ENCODE results near the gene RUVBL1. TPM values are rescaled to one million over a fixed set of nuclear protein-coding genes. Genes with fewer than 3 reads are reported as not detected.

The RUVBL1 gene
- total RNA-seq, 2 experiments from 2014 or later = 5.6 to 7.7 TPM

- ChIA-PET CTCF (no interaction called here), POLR2A (no interaction called here)
- H3K9me3 ChIP-seq (ENCODE audit: control insufficient read depth in 1 of 2, insufficient read depth in 1 of 2, low read length in 2 of 2) = no peaks in the 10 kb centered on the region
- no peak overlapping the region for H3K4me3 ChIP-seq (ENCODE audit: low read length)
- no peaks in the 10 kb centered on the region for H3K36me3 ChIP-seq (ENCODE audit: insufficient read depth, low read length)
- ATAC-seq (ENCODE audit: poor library complexity) (no peak), DNase-seq (no peak)
- TF ChIP-seq, protein P1, sequence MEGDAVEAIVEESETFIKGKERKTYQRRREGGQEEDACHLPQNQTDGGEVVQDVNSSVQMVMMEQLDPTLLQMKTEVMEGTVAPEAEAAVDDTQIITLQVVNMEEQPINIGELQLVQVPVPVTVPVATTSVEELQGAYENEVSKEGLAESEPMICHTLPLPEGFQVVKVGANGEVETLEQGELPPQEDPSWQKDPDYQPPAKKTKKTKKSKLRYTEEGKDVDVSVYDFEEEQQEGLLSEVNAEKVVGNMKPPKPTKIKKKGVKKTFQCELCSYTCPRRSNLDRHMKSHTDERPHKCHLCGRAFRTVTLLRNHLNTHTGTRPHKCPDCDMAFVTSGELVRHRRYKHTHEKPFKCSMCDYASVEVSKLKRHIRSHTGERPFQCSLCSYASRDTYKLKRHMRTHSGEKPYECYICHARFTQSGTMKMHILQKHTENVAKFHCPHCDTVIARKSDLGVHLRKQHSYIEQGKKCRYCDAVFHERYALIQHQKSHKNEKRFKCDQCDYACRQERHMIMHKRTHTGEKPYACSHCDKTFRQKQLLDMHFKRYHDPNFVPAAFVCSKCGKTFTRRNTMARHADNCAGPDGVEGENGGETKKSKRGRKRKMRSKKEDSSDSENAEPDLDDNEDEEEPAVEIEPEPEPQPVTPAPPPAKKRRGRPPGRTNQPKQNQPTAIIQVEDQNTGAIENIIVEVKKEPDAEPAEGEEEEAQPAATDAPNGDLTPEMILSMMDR (IDR thresholded peaks at IDR 0.05) = no peak
- Mint-ChIP-seq H3K4me3 (no peak overlapping the region), H3K27me3 (peaks cover 6% of the 10 kb centered on the region), H3K27ac (no peak overlapping the region), H3K9me3 (no peaks in the 10 kb centered on the region), H3K4me1 (ENCODE audit: low read depth) (no peaks in the 10 kb centered on the region), H3K36me3 (ENCODE audit: low read depth) (no peaks in the 10 kb centered on the region)
- no peak overlapping the region for H3K27ac ChIP-seq (ENCODE audit: low read depth in 1 of 2, low read length in 2 of 2)
- H3K27me3 ChIP-seq (ENCODE audit: control insufficient read depth in 1 of 2, insufficient read depth in 2 of 2, low read length in 2 of 2) = peaks cover 2 to 13% of the 10 kb centered on the region in 2 experiments
- no peaks in the 10 kb centered on the region for H3K4me1 ChIP-seq (ENCODE audit: insufficient read depth, low read length)
- intact Hi-C loops (cut with DNase I, micrococcal nuclease) = no loop called here
These were observed 83.6 kb downstream of the RUVBL1 start for GRCh38 chr3:128040041-128040440.

DNA sequence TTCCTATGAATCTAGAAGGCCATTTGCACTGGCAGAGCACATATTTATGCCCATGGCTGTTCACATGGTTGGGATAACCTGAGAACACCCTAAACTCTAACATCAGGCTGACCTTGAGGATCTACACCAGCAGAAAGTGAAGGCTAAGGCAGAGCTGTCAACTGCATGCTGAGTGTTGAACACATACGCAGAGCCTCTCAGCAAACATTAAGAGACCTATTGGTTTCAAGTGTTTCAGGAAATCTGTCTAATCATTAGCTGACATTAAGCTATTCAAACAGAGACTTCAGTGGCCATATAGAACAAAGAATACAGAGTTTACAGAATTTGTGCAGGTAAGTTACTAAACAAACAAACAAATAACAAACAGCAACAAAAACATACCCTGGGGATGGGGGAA, 87.5 kb downstream of the RUVBL1 start:
- H3K9me3 Mint-ChIP-seq = no peaks in the 10 kb centered on the region
- TF ChIP-seq, protein P1 (IDR thresholded peaks at IDR 0.05) = no peak
- peaks cover 13% of the 10 kb centered on the region for H3K27me3 Mint-ChIP-seq
- intact Hi-C loops (cut with DNase I, micrococcal nuclease) = no loop called here
- POLR2A ChIA-PET = no interaction called here
- no peak for DNase-seq
- H3K4me3 Mint-ChIP-seq = no peak overlapping the region
- no peaks in the 10 kb centered on the region for H3K4me1 ChIP-seq (ENCODE audit: insufficient read depth, low read length)
- no peak overlapping the region for H3K27ac ChIP-seq (ENCODE audit: low read depth in 1 of 2, low read length in 2 of 2)
- H3K36me3 ChIP-seq (ENCODE audit: insufficient read depth, low read length) = no peaks in the 10 kb centered on the region
- no peak for ATAC-seq (ENCODE audit: poor library complexity)
- peaks cover 6 to 8% of the 10 kb centered on the region in 2 experiments for H3K27me3 ChIP-seq (ENCODE audit: control insufficient read depth in 1 of 2, insufficient read depth in 2 of 2, low read length in 2 of 2)
- no peaks in the 10 kb centered on the region for H3K4me1 Mint-ChIP-seq (ENCODE audit: low read depth)
- no peaks in the 10 kb centered on the region for H3K36me3 Mint-ChIP-seq (ENCODE audit: low read depth)
- H3K4me3 ChIP-seq (ENCODE audit: low read length) = no peak overlapping the region
- no peaks in the 10 kb centered on the region for H3K9me3 ChIP-seq (ENCODE audit: control insufficient read depth in 1 of 2, insufficient read depth in 1 of 2, low read length in 2 of 2)
- H3K27ac Mint-ChIP-seq = no peak overlapping the region
- CTCF ChIA-PET = no interaction called here

GRCh38 chr3:128033102-128033501, 90.5 kb downstream of the RUVBL1 start:
- Histone ChIP-seq H3K4me3 (ENCODE audit: low read length) (no peak overlapping the region), H3K27ac (ENCODE audit: low read depth in 1 of 2, low read length in 2 of 2) (no peak overlapping the region), H3K36me3 (ENCODE audit: insufficient read depth, low read length) (no peaks in the 10 kb centered on the region), H3K4me1 (ENCODE audit: insufficient read depth, low read length) (no peaks in the 10 kb centered on the region), H3K27me3 (ENCODE audit: control insufficient read depth in 1 of 2, insufficient read depth in 2 of 2, low read length in 2 of 2) (peaks cover 6 to 8% of the 10 kb centered on the region in 2 experiments), H3K9me3 (ENCODE audit: control insufficient read depth in 1 of 2, insufficient read depth in 1 of 2, low read length in 2 of 2) (no peaks in the 10 kb centered on the region)
- Mint-ChIP-seq H3K4me1 (ENCODE audit: low read depth) (no peaks in the 10 kb centered on the region), H3K4me3 (no peak overlapping the region), H3K27me3 (peaks cover 14% of the 10 kb centered on the region), H3K27ac (no peak overlapping the region), H3K9me3 (no peaks in the 10 kb centered on the region), H3K36me3 (ENCODE audit: low read depth) (no peaks in the 10 kb centered on the region)
- no peak for ATAC-seq (ENCODE audit: poor library complexity)
- intact Hi-C loops (cut with DNase I, micrococcal nuclease) = no loop called here
- no peak for DNase-seq
- TF ChIP-seq, protein P1 (IDR thresholded peaks at IDR 0.05) = no peak
- ChIA-PET CTCF (interaction anchor here (0.7 to 1.6 kb wide), 3 partner anchors 9 to 1954 kb away, joined by 3 to 4 read pairs (median 3); no protein-coding TSS in a partner anchor), POLR2A (no interaction called here)

Other genes starting within 250 kb of the RUVBL1 start
- not detected for gene KBTBD12, start 208.6 kb downstream of the RUVBL1 start, total RNA-seq
- gene SEC61A1, start 71.4 kb downstream of the RUVBL1 start, total RNA-seq = 100 to 1,000 TPM; 127 to 139 TPM
- 10 to 100 TPM; 13.1 to 13.9 TPM for gene EEFSEC, start 29.7 kb upstream of the RUVBL1 start, total RNA-seq